HG02571 (cell line): Measurements from ENCODE around the gene WNK2.

ENCODE experiments used
- ATAC-seq: cut with Tn5 transposase; IDR thresholded peaks from one replicate; pipeline ENCODE4 v1.9.1; 2021; ENCODE audit warnings: mild to moderate bottlenecking, moderate library complexity; ENCODE audit not compliant: unreplicated experiment

Gene WNK2

DNA sequence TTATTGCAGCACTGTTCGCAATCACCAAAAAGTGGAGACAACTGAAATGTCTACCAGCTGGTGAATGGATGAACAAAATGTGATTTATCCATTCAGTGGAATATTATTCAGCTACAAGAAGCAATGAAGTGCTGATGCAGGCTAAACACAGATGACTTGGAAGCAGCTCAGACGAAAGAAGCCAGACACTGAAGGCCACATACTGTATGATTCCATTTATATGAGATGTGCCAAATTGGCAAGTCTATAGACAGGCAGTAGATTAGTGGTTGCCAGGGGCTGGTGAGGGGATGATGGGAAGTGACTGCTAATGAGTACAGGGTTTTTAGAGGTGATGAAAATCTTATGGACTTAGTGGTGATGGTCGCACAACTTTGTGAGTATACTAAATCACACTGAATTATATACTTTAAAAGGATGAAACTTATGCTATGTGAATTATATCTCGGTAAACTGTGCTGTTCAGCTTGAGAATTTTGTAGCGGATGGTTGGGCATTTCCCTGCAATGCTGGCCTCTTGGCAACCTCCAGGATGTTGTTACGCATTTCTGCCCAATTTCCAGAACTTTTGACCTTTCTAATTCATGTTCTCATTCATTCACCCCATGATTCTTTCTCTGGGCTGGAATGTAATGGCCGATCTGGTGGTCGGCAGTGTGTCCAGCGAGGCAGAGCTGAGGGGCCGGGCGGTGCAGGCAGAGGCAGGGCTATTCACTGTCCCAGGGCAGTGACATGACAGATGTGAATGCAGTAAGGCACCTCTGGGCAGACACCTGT lies 22.0 kb upstream of the WNK2 start:
- no peak for ATAC-seq

DNA sequence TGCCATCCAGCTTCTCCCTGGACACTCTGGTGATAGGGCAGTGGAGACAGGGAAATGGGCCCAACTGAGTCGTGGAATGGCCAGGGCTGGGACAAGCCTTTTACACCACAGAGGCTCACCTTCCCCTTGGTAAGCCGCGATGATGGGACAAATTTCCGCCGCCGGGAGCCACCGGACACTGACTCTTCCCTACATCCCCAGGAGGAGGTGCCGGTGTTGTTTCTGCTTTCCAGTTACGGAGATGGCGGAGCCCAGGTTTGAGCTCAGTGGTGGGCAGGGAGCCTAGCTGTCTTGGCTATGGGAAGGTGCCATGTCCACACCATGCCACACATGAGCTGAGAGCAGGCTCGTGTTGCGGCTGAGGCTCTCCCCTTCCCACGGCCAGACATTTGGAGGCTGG lies 19.9 kb upstream of the WNK2 start:
- no peak for ATAC-seq

DNA sequence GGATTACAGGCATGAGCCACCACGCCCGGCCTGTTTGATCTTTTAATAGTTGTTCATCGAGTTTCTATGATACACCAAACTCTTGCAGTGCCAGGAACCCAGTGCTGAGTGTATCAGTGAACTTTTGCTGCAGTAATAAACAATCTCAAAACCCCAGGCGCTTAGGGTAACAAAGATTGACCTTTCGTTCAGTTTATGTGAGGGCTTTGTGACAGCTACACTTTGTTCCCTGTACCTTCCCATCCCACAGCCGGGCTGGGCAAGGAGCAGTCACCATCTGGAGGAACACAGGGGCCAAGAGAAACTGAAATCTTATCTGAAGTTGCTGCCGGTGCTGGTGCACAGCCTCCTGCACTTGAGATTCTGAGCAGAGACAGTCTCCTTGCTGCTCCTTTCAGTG lies 17.2 kb upstream of the WNK2 start:
- no peak for ATAC-seq

GRCh38 chr9:93167185-93167584 lies 16.8 kb upstream of the WNK2 start:
- ATAC-seq, result no peak

DNA sequence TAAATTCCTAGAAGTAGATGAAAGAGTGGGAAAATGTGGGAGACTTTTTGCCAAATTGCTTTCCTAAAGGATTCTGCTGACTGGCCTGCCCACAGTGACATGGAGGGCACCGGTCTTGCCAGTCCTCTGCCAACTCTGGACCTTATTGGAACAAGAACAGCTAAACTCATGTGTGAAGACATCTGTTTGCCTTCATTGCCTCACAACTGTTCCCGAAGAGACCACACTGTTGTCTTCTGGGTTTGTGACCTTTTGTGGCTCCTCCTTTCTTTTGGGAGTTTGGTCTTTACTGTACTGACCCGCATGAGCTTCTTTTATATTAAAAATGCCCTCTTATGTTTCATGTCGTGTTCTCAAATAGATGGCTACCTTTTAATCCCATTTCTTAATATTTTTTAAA lies 16.1 kb upstream of the WNK2 start:
- ATAC-seq, result no peak

GRCh38 chr9:93168581-93168980 lies 15.4 kb upstream of the WNK2 start:
- ATAC-seq, result no peak

DNA sequence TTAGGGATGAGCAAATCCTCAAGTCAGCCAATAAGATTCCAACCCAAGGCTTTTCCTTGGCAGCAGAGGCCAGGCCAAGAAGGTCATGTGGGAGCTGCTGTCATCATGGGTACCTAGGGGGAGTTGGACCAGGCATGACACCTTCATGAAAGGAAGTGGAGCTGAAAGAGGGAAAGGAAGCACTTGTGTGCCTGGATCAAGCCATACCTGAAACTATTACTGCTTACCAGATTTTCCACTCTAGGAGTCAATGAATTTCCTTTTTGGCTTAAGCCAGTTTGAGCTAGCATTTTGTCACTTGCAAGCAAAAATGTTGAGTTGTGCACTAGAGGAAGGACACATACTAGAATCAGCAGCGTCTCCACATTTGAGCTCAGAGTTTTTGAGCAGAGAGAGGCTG lies 14.5 kb upstream of the WNK2 start:
- no peak for ATAC-seq

DNA sequence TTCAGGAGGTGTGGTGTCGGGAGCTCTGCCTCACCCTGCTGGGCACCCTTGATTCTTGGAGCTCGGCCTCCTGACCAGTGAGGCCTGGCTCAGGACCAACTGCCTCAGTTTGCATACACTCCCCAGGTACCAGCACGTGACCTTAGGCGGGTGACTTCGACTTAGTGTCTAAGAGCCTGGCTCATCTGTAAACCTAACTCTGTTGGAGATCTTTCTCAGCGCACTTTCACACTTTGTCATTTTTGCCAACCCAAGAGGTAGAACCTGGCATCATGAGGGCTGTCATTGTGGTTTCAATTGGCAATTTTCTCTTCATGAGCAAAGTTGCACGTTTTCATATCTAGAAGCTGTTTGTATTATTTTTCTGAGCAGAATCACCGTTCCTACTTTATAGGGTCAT lies 13.4 kb upstream of the WNK2 start:
- no peak for ATAC-seq

GRCh38 chr9:93171261-93171990 lies 12.5 kb upstream of the WNK2 start:
- ATAC-seq, result no peak

- ATAC-seq, result no peak
Observed at GRCh38 chr9:93172666-93173364, 11.1 kb upstream of the WNK2 start.

GRCh38 chr9:93173365-93174051 lies 10.4 kb upstream of the WNK2 start:
- ATAC-seq, result no peak

GRCh38 chr9:93174976-93175375 lies 9.0 kb upstream of the WNK2 start:
- ATAC-seq, result no peak

- no peak for ATAC-seq
Observed at GRCh38 chr9:93177676-93178075, 6.3 kb upstream of the WNK2 start.

DNA sequence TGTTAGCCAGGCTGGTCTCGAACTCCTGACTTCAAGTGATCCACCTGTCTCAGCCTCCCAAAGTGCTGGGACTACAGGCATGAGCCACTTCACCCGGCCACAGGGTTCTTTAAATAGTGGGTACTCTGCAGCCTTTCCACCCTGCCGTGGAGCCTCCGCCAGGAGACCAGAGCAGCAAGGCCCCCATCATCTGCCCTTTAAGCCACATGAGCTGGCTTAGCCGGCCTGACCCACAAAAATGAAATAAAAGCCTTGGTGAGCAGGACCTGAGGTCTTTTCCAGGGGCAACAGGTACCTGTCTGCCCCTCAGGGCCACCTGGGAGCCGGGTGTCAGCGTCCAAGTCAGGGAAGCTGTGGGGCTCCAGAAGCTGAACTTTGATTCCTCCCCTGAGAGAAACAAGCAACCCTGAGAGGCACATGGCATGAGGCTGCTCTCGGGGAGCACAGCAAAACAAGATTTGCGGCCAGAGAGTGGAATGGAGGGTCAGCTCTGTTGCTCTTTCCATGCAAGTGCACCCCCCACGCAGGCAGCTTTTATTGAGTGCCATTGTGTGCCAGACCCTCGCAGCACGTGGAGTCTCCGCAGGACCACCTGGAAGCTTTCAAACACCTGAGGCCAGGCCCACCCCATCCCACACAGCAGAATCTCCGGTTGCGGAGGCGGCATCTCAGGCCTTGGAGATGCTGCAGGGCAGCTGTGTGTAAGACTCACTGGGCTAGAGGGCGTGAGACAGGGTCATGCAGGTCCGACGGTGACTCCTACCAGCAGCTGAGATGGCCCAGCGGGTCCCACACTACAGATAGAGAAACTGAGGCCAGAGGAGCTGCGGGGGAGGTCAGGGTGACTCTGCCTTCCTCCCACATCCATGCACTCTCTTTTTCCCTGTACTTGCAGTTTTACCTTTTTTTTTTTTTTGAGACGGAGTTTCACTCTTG lies 4.8 kb upstream of the WNK2 start:
- ATAC-seq, result no peak

GRCh38 chr9:93180938-93181337 lies 3.0 kb upstream of the WNK2 start:
- no peak for ATAC-seq

DNA sequence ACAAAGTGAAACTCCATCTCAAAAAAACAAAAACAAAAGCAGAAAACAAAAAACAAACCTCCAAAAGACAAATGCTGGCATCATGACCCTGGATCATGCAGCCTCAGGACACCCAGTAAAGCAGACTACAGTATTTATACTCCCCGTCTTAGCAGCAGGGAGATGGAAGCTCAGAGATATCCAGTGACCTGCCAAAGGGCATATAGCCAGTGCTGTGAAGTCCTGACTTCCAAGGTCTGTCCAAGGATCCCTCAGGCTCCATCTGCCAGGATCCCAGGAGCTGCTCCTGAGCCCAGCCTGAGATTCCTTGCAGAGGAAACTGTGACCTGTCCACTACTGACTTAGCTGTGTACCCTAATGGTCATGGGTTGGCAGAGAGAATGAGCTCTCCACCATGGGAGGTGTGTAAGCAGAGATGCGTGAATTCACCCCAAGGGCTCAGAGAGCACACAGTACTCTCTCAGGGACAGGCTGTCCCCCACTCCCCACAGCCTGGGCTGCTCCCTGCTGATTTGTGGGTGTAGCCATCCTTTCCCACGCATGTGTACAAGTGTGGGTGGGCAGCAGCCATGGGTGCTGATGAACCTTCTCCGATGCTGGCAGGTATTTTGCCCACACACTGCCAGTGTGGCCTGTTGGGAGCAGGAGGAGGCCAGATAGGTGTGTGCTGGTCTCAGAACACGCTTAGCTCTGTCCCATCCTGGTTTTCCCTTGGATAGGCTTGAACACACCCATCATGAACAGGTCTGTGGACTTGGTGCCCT lies 2.1 kb upstream of the WNK2 start:
- no peak for ATAC-seq

DNA sequence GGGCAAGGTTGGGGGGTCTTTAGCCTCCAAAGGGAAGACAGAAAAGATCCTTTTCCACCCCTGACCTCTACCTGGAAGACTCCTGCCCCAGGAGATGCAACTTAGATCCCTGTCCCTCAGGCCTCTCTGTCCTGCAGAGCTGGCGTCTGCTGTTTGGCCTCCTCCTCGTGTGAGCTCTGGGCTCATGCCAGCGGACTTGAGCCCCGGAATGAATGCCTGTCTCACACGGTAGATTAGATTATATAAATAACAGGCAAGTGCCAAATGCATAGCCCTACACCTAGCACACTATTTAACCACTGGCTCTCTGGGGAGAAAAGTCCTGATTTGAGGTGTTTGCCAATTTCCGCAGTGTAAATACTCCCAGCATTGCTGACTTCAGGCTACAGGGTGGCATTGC lies 1.4 kb upstream of the WNK2 start:
- no peak for ATAC-seq

DNA sequence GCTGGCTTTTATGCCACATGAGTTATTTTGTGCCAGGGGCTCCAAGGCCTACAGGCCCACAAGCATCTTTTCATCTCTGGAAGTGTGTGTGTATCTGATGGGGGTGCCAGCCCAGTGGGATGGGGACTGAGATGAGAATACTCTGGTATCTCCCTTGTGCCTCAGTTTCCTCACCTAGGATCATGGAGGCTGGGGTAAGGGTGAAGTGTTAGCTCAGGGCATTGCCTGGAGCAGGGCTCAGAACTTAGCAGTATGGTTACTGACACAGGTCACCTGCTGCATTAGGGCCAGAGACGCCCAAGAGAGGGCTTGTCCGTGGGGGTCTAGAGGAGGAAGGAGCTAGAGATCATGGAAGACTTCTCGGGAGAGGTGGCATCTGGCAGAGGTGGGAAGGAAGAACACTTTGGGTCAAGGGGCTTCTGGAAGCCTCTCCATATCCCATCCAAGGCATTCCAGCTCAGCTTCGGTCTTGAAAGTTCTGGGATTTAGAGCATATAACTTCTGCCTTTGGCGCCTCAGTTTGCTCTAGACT lies 742 bp upstream of the WNK2 start:
- no peak for ATAC-seq
